Measurements from ENCODE around the gene C5orf52.
"Not testable (repeated sequence)": the region's sequence is repeated elsewhere in the genome, so short reads cannot be mapped to it uniquely, and the experiment has no call there.

C5orf52 gene

DNA sequence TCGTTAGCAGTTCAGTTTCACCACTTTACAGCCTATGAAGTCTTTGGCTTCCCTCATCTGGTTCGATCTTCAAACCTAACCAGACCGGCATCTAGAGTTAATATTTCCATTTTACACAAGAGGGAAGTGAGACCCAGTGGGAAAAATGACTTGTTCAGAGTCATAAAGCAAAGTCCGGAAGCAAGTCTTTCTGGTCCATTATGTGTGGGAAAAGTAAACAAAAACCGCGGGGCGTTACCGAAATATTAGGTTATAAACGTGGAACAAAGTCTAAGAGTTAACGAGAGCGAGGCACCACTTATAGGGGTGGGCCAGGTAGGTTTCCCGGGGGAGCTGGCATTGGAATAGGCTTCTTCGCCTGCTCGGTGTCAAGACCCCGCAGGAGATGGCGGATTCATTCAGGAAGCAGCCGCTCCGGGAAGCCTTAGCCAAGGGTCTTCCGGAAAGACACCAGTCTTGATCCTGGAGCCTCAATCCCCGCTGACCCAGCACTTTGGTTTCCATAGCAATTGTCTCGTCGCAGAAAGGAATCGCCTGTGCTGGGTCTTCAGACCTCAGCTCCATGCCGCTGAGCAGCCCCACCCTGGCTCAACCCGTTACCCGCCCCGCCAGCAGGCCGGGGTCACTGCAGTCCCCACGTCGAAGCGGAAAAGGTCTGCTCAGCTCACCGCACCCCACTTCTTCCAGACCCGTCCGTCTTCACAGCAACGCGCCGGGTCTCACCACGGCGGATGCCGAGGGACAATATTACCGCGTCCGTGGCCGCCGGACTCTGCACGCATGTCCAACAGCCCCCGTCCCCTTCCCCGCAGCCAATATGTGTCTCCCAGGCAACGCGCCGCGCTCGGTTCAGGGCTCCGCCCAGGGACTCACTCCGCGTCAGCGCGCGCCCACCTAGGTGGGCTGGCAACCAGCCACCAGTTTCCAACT lies at the start of gene C5orf52:
Gene C5orf52, plus strand, starts transcription at position 872 of the 930 bp plus-strand sequence. CDS start 82 bp downstream, outside the sequence.
- no peak for DNase-seq (ENCODE audit: low read depth in 3 of 3, low spot score in 1 of 3)

DNA sequence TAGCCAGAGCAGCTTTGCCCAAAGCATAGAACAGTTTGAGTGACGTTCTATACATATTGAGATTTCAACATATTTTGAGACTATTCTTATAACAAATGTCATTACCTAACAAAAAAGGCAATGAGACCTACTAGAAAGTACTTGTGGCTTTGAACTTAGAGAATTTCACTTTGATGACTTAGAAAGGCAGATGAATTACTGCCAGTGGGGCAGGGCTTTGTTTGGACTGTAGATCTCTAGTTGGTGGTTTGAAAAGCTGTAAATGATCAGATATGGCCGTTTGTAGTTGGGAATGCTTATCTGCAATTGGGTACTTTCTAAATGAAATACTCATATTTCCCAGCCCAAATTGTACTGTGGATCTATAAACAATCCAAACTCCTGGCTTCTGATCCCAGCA lies 47.2 kb upstream of the C5orf52 start:
- no peak for DNase-seq (ENCODE audit: low read depth in 3 of 3, low spot score in 1 of 3)

DNA sequence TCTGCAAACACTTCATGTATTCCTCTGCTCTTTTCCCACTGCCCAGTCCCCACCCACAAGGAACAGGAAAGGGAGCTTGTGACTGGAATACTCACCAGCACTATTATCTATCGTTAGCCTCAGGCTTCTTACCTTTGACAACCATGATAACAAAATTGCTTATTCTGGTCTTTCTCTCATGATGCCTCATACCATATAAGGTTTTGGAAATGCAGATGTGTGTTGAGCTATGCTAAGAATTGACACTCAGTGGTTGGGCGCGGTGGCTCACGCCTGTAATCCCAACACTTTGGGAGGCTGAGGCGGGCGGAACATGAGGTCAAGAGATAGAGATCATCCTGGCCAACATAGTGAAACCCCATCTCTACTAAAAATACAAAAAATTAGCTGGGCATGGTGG lies 44.5 kb upstream of the C5orf52 start:
- no peak for DNase-seq (ENCODE audit: low read depth in 3 of 3, low spot score in 1 of 3)

DNA sequence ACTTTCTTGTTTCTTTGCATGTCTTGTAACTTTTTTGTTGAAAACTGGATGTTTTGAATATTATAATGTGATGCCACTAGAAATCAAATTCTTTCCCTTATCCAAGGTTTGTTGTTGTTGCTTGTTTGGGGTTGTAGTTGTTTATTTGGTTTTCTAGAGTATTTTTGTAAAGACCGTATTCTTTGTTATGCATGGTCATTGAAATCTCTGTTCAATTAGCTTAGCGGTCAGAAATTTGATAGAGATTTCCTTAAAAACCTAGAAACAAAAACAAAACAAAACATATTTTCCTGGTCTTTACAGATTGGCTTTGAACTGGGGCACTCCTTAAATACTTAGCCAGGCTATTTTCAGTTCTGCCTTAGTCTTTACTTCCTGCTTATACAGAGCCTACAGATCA lies 41.0 kb upstream of the C5orf52 start:
- DNase-seq (ENCODE audit: low read depth in 3 of 3, low spot score in 1 of 3), result no peak

DNA sequence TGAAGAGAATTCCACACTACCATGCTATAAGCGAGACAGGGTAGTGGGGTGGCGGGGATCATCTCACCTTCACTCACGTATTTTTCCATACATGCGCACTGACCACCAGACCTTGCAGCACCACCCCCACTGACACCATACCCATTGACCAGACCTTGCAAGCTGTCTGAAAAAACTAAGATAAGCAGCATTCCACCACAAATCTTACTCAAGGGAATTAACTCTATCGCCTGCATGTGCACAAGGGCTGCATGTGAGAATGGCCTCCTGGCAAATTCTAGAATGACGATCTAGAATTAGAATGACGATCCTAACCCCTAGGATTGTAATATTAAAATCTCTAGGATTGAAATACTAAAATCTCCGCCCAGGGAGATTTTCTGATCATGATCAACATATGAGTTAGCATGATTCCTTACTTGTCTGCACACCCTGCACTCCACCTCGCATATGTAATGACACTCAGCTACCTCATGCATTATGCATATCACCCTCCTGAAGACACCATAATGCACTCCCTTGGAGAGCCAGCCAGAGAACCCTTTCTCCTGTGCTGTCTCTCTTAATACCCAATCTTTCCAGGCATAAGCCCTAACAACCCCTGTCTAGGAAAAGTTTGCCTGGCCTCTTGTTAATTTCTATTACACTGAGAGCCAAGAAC lies 30.8 kb upstream of the C5orf52 start:
- DNase-seq (ENCODE audit: low read depth in 3 of 3, low spot score in 1 of 3), result no peak

DNA sequence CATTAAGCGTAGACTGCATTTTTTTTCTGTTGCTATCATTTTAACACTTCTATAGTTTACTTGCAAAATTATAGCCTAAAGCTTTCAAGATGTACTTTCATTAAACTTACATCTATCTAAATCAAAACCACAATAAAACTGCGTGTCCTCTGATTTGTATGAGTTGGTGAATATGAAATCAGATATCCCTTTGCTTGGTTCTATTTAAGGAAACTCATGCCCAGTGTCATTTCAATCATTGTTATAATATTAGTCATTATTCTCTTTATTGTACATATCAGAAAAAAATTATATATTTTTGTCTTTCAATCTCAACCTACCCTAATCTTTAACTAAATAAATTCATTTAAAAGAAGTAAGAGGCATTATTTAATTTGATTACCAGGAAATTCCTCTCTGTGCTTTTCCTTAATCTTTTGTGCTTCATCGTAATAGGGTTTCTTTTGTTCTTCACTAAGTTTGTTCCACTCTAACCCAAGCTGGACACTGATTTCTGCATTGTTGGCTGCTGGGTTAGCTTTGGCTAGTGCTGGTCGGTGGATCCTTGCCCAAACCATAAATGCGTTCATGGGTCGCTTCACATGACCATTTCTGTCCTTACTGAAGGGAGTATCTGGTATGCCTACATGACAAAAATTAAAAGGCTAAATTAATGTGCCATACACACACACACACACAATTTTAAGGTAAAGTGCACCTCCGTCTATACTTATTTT lies 22.9 kb upstream of the C5orf52 start:
- DNase-seq (ENCODE audit: low read depth in 3 of 3, low spot score in 1 of 3), result no peak

DNA sequence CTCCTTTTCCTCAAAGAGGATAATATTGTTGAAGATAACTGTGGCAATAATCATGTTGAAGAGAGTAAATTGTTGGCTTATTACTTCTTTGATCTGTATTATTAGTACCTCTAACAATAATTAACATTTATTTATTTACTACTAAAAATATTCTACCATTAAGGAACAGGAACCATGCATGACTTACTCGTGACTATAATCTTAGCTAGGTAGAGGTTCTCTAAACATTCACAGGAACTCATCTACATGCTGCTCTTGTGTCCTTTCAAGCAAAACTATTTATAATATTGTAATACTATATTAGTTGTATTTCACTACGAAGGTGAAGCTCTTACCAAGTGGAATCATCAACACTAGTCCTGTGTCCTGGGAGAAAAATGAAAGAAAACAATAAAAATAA lies 22.2 kb upstream of the C5orf52 start:
- no peak for DNase-seq (ENCODE audit: low read depth in 3 of 3, low spot score in 1 of 3)

DNA sequence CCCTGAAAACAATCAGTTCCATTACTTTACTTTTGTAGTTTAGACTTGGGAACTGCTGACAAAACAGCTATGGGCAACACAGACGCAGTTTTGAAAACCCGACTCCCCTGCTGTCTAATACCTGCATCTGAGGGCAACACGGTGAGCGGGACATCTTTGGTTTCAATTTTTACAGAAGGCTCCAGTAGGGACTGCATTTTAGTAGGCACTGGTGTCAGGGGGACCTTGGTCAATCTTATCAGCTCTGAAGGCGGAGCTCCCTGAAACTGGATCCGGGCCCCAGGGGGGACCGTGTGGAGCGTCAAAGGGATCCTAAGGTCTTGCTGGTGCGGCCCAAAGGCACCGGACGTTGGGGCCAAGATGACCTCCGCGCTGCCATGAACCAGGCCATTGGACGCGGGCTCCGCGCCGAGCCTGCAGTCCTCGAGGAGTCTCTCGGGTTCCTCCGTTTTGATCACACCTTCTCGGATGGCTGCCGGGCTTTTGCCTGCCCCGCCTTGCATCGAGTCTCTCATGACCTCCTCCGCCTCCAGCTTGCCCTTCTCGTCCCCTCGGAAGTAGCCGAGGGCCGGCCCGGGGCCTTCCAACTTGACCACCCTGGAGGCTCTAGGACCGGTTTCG lies 20.2 kb upstream of the C5orf52 start:
- DNase-seq (ENCODE audit: low read depth in 3 of 3, low spot score in 1 of 3), result no peak

DNA sequence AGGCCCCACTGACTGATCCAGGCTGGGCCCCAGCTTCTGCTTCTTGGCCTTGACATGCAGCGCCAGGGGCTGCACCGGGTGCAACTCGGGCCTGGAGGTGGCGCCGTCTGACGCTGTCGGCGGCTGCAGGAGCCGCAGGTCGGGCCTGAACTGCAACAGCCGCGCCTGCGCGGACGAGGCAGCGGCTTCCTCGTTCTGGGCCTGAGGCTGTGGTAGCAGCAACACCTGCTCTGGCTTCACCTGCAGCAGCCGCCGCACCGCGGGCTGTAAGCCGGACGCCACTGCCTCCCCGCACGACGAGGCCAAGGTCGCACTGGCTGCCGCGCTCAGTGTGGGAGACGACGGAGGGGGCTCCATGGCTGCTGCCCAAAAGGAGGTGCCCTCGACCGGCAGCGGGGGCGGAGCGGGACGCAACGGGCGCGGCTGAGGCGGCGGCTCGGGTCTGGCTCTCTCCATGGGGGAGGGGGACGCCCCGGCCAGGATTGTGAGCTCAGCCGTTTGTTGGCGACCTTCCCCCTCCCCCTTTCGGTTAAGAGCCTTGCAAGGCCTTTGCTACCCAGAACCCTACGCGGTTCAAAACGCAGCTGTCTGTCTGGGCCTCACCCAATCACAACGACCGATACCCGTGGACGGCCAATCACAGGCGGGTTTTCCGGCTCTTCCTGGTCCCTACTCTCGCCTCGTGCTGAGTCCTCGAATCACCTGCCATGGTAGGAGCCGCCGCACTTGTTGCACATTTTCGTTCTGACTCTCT lies 19.5 kb upstream of the C5orf52 start:
- peak; percentile 66 to 71 (median 69) for DNase-seq (ENCODE audit: low read depth in 3 of 3, low spot score in 1 of 3)

DNA sequence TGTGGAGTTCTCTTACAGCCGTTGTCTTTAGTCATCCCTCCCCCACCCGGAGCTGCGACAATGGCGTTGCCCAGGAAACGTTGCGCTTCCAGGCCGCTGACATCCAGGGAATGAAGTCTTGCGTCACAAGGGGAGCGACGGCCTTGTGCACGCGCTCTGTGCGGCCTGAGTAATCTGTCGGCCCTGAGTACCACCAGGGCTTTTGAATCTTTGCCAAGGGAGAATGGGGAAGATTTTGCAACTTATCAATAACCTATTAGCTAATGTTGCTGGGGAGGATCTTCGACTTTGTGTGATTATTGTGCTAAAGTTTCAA lies 19.0 kb upstream of the C5orf52 start, which contains the start of gene SOX30:
Gene SOX30, minus strand, starts transcription at position 62 of the 316 bp plus-strand sequence. CDS start 360 bp downstream, outside the sequence.
- no peak for DNase-seq (ENCODE audit: low read depth in 3 of 3, low spot score in 1 of 3)

DNA sequence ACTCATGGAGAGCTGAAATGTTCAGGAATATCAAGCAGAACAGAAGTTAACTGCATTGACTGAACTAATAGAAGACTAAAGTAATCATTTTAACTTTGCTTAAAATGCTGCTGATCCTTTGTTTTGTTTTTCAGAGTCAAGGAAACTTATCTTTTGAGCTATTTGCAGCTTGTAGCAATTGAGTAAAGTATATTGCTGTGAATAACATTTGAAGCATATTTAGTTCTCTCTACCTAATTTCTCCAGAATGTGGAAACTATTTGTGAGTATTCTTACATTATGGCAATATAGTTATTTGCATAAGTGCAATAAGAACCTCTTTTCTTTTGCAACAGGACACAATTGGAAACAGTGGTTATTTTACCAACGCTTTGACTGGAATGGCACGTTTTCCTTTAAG lies 13.8 kb upstream of the C5orf52 start:
- DNase-seq (ENCODE audit: low read depth in 3 of 3, low spot score in 1 of 3), result no peak

DNA sequence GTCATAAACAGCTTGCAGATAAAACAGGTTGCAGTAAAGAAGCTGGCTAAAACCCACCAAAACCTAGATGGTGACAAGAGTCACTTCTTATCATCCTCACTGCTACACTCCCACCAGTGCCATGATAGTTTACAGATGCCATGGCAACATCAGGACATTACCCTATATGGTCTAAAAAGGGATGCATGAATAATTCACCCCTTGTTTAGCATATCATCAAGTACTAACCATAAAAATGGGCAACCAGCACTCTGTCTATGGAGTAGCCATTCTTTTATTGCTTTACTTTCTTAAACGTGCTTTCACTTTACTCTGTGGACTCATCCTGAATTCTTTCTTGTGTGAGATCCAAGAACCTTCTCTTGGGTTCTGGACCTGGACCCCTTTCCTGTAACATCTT lies 12.4 kb upstream of the C5orf52 start:
- no peak for DNase-seq (ENCODE audit: low read depth in 3 of 3, low spot score in 1 of 3)

DNA sequence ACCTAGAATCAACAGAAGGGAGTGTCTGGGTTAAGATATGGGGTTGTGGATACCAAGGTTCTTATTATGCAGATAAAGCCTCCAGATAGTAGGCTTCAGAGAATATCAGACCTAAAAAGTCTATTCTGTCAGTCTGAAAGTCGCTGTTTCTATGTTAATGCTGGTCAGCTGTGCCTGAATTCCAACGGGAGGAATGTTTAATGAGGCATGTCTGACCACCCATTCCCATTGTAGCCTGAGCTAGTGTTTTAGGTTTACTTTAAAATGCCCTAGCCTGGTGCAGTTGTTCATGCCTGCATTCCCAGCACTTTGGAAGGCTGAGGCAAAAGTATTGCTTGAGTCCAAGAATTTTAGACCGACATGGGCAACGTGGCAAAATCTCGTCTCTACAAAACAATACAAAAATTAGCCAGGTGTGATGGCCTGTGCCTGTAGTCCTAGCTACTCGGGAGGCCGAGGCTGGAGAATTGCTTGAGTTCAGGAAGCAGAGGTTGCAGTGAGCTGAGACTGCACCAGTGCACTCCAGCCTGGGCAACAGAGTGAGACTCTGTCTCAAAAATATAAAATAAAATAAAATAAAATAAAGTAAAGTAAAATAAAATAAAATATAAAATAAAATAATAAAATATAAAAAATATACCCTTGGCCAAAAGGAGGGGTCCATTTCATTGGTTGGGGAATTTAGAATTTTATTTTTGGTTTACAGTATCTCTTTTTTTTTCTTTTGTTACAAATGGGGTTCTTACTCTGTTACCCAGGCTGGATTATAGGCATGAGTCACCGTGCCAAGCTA lies 11.3 kb upstream of the C5orf52 start:
- no peak for DNase-seq (ENCODE audit: low read depth in 3 of 3, low spot score in 1 of 3)

DNA sequence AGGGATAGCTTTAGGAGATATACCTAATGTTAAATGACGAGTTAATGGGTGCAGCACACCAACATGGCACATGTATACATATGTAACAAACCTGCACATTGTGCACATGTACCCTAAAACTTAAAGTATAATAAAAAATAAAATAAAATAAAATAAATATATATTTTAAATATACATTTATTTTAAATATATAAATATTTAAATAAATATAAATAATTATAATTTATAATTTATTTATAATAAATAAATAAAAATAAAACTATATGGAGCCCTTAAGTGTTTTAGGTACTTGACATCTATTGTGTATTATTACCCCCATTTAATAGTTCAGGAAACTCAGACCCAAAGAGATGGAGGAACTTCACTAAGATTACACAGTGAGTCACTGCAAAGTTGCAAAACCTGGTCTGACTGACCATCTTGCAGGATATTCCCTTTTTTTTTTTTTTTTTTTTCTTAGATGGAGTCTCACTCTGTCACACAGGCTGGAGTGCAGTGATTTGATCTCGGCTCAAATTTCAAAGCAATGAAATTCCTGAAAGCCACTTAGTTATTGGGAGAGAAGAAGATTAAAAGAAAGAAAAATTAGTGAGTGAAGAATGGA lies 5.8 kb upstream of the C5orf52 start:
- no peak for DNase-seq (ENCODE audit: low read depth in 3 of 3, low spot score in 1 of 3)

DNA sequence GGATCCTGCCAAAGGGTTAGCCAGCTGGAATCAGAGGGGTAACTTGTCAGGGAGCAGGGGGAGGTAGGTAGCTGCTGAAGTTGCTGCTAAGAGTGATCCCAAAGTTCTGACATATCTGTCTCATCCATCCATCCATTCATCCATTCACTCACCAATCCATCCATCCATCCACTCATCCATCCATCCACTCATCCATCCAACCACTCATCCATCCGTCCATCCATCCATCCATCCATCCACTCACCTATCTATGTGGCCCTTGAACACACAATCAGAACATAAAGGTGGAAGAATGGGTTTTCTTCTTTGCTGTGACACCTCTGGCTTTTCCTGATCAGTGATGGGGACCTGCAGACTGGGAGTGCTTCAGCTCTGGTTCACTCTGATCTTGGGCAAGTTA lies 3.0 kb upstream of the C5orf52 start:
- DNase-seq (ENCODE audit: low read depth in 3 of 3, low spot score in 1 of 3), result no peak

DNA sequence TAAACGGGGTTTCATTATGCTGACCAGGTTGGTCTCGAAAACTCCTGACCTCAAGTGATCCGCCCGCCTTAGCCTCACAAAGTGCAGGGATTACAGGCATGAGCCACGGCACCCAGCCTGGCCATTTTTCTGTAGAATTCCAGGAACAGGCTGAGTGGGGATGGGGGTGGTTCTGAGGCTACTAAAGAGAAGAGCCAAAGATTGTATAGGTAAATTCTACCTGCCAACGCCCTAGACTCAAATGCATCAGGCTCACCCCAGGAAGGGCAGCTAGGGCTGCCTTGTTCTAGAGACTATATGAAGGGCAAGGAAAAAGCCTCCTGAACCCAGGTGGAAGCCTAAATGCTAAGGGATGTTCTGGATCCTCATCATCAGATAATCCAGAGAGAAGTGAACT lies 1.6 kb upstream of the C5orf52 start:
- DNase-seq (ENCODE audit: low read depth in 3 of 3, low spot score in 1 of 3), result no peak

DNA sequence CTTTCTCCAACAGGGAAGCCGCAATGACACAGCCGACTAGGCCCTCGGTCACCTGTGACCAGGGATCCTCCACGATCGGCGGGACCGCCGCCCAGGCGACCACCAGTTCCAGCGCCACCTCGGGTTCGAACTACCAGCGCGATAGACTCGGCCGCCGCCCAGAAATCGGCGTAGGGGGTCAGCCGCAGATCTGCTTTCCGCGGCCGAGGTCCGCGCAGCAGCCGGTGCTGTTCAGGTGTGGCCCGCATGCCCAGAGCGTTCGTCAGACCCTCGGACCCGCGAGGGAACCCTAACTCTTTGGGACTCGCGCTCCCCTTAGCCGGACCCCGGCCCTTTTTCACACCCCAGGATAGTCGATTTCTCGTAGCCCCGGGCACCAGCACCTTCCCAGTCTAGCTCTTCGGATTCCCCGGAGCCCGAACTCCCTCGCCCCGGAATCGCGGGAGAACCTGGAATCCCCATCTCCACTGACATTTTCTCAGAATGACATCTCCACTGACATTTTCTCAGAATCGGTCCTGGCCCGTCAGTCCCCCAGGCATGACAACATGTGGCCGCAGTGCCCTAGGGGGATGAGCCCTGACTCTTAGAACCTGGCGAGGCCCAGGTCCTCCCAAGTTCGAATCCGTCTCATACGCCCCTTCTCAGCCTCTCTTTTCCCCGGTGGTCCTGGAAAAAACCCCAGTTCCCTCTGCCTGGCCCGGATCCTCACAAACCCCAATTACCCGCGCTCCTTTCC lies 428 bp downstream of the C5orf52 start:
- no peak for DNase-seq (ENCODE audit: low read depth in 3 of 3, low spot score in 1 of 3)

DNA sequence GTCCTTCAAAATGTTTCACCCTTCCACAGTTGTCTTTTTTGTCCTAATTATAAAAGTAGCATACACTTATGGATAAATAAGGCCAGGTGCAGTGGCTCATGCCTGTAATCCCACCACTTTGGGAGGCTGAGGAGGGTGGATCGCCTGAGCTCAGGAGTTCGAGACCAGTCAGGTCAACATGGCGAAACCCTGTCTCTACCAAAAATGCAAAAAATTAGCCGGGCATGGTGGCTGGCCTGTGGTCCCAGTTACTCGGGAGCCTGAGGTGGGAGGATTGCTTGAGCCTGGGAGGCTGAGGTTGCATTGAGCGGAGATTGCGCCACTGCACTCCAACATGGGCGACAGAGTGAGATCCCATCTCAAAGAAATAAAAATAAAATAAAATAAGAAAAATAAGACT lies 1.6 kb downstream of the C5orf52 start:
- DNase-seq (ENCODE audit: low read depth in 3 of 3, low spot score in 1 of 3), result no peak

DNA sequence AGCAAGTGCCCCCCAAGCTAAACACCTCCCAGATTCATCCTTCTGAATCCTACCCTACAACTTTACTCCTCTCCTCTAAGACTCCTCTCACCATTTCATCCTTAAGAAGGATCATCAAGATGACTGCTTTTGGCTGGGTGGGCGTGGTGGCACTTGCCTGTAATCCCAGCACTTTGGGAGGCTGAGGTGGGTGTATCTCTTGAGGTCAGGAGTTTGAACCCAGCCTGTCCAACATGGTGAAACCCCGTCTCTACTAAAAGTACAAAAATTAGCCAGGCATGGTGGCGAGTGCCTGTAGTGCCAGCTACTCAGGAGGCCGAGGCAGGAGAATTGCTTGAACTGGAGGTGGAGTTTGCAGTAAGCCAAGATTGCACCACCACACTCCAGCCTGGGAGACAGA lies 3.0 kb downstream of the C5orf52 start:
- not testable (repeated sequence) for DNase-seq (ENCODE audit: low read depth in 3 of 3, low spot score in 1 of 3)

Data from stimulated activated CD4-positive, alpha-beta T cell treated with anti-CD3 and anti-CD28 coated beads, TNF-alpha, amount 100 ng/mL, for 1 hour (primary cell).